OCI-LY7 (cell line): ENCODE measurements around the gene ALK.

ENCODE experiments used
- EZH2phosphoT487 ChIP-seq: fragments of 200-600 bp; sonication (generic); IDR thresholded peaks from 2 replicates; pipeline ENCODE4 v1.6.1; 2018; ENCODE audit warnings: low read depth, borderline replicate concordance, mild to moderate bottlenecking, mixed run types, antibody characterized with exemption, low read length, moderate library complexity, mixed read lengths
- TF ChIP-seq, protein P1 (sequence below): fragments of 200-600 bp; sonication (generic); conservative IDR thresholded peaks from 2 replicates; pipeline ENCODE4 v1.5.1; 2014; ENCODE audit warnings: mild to moderate bottlenecking, antibody characterized with exemption, low read length, moderate library complexity, mixed read lengths

GRCh38 chr2:29335396-29335795 is 586.0 kb downstream of the ALK start:
- TF ChIP-seq, protein P1, sequence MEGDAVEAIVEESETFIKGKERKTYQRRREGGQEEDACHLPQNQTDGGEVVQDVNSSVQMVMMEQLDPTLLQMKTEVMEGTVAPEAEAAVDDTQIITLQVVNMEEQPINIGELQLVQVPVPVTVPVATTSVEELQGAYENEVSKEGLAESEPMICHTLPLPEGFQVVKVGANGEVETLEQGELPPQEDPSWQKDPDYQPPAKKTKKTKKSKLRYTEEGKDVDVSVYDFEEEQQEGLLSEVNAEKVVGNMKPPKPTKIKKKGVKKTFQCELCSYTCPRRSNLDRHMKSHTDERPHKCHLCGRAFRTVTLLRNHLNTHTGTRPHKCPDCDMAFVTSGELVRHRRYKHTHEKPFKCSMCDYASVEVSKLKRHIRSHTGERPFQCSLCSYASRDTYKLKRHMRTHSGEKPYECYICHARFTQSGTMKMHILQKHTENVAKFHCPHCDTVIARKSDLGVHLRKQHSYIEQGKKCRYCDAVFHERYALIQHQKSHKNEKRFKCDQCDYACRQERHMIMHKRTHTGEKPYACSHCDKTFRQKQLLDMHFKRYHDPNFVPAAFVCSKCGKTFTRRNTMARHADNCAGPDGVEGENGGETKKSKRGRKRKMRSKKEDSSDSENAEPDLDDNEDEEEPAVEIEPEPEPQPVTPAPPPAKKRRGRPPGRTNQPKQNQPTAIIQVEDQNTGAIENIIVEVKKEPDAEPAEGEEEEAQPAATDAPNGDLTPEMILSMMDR = no peak
- TF ChIP-seq EZH2phosphoT487 = no peak
